CD4-positive, alpha-beta T cell (primary cell): ENCODE data around the gene SEL1L3. TPM values are rescaled to one million over a fixed set of nuclear protein-coding genes. Genes with fewer than 3 reads are reported as not detected.

Experiments used
- ATAC-seq: fragments of 200-7000 bp; cut with Tn5 transposase; one replicate; pipeline ENCODE4 v1.10.0; 2022; ENCODE audit warnings: mild to moderate bottlenecking; ENCODE audit not compliant: poor library complexity
- CTCF ChIA-PET: fragments of 350-600 bp; sonication (Branson Sonifier 250); formaldehyde crosslinking; loops from one replicate; lab custom pipeline; 2021; ENCODE audit warnings: antibody characterized with exemption, inconsistent platforms; lab: Charles Lee
- POLR2A ChIA-PET: fragments of 350-600 bp; sonication (Branson Sonifier 250); formaldehyde crosslinking; loops from one replicate; lab custom pipeline; 2021; ENCODE audit warnings: antibody characterized with exemption, inconsistent platforms; lab: Charles Lee
- DNase-seq, 14 experiments: peaks; one replicate each; pipeline ENCODE4 v3.0.0-alpha.2; 2013 to 2020; ENCODE audit warnings: mixed read lengths in 2 of 14
- H3K27ac ChIP-seq, 2 donors: one replicate each; pipeline versions ENCODE4 v1.5.1 to v1.7.0; 2013; ENCODE audit warnings: low read length in 2 of 2, low read depth in 1 of 2, mild to moderate bottlenecking in 1 of 2
- H3K27me3 ChIP-seq, 2 experiments: 1 replicate in 1 of 2; 2 replicates in 1 of 2; pipeline versions ENCODE4 v1.6.1 to v1.7.0; 2013; ENCODE audit warnings: low read length in 2 of 2, control low read depth in 1 of 2, mild to moderate bottlenecking in 1 of 2, moderate library complexity in 1 of 2; ENCODE audit not compliant: insufficient read depth in 2 of 2, control insufficient read depth in 1 of 2
- H3K36me3 ChIP-seq: one replicate; pipeline ENCODE4 v1.6.1; 2013; ENCODE audit warnings: low read length, control low read depth; ENCODE audit not compliant: insufficient read depth
- H3K4me1 ChIP-seq: one replicate; pipeline ENCODE4 v1.6.1; 2013; ENCODE audit warnings: low read length, control low read depth; ENCODE audit not compliant: insufficient read depth
- H3K4me3 ChIP-seq: one replicate; pipeline ENCODE4 v1.5.1; 2013; ENCODE audit warnings: mild to moderate bottlenecking, low read length, moderate library complexity
- H3K9me3 ChIP-seq, 2 experiments: 1 replicate in 1 of 2; 2 replicates in 1 of 2; pipeline versions ENCODE4 v1.6.1 to v1.7.0; 2013; ENCODE audit warnings: low read length in 2 of 2, mild to moderate bottlenecking in 2 of 2, control low read depth in 1 of 2, moderate library complexity in 1 of 2; ENCODE audit not compliant: control insufficient read depth in 1 of 2, insufficient read depth in 1 of 2
- H3K27ac Mint-ChIP-seq: one replicate; pipeline ENCODE4 v1.8.0; 2020; ENCODE audit warnings: mixed read lengths
- H3K27me3 Mint-ChIP-seq: one replicate; pipeline ENCODE4 v1.8.0; 2021; ENCODE audit warnings: mixed read lengths
- H3K36me3 Mint-ChIP-seq: one replicate; pipeline ENCODE4 v1.8.0; 2021; ENCODE audit warnings: low read depth, mixed read lengths
- H3K4me1 Mint-ChIP-seq: one replicate; pipeline ENCODE4 v1.8.0; 2021; ENCODE audit warnings: low read depth, mixed read lengths
- H3K4me3 Mint-ChIP-seq: one replicate; pipeline ENCODE4 v1.8.0; 2020; ENCODE audit warnings: mild to moderate bottlenecking, mixed read lengths
- H3K9me3 Mint-ChIP-seq: one replicate; pipeline ENCODE4 v1.8.0; 2020; ENCODE audit warnings: mixed read lengths
- intact Hi-C, 2 experiments: fragments of 100-400 bp; cut with DNase I in 1 of 2; cut with micrococcal nuclease in 1 of 2; formaldehyde crosslinking; loops; one replicate each; pipeline versions ENCODE4 v1.15.1 to v1.9.0; 2023 to 2025; cut with DNase I, micrococcal nuclease
- total RNA-seq, 174 experiments: library from RNA in 2 of 174; stranded (reverse) in 2 of 174; gene quantifications; one replicate each; pipeline ENCODE4 v1.2.3 and lab custom pipeline; 2021 to 2026
- TF ChIP-seq, protein P1 (sequence below): fragments of 200-600 bp; IDR thresholded peaks from one replicate; pipeline ENCODE4 v1.8.0; 2022; ENCODE audit warnings: antibody characterized with exemption, mild to moderate bottlenecking

SEL1L3 gene
- total RNA-seq, 2 experiments from 2014 or later, result 34.9 to 36.5 TPM

GRCh38 chr4:25861951-25862410, 807 bp downstream of the SEL1L3 start:
- Histone ChIP-seq H3K27me3 (no peaks in the 10 kb centered on the region), H3K9me3 (no peaks in the 10 kb centered on the region), H3K27ac (peak overlapping the region; percentile 55 to 94), H3K36me3 (no peaks in the 10 kb centered on the region), H3K4me3 (peak overlapping the region; percentile 76), H3K4me1 (peaks cover 49% of the 10 kb centered on the region)
- Mint-ChIP-seq H3K36me3 (peaks cover 5% of the 10 kb centered on the region), H3K27ac (peak overlapping the region; percentile 89), H3K4me1 (peaks cover 48% of the 10 kb centered on the region), H3K9me3 (no peaks in the 10 kb centered on the region), H3K4me3 (peak overlapping the region; percentile 95), H3K27me3 (no peaks in the 10 kb centered on the region)
- ChIA-PET POLR2A (interaction anchor here (0.6 to 5.6 kb wide), 4 partner anchors 8 to 52 kb away, joined by 3 to 62 read pairs (median 4); partner anchors contain the start of gene SMIM20), CTCF (interaction anchor here (0.7 kb wide), 1 partner anchor 30 kb away, joined by 3 read pairs; no protein-coding TSS in a partner anchor)
- peak; percentile 15 for ATAC-seq
- intact Hi-C loops, result loop anchor here in 1 of 2 experiments (2.0 kb wide), 1 partner anchor 51 kb away; no protein-coding TSS in a partner anchor
- TF ChIP-seq, protein P1, sequence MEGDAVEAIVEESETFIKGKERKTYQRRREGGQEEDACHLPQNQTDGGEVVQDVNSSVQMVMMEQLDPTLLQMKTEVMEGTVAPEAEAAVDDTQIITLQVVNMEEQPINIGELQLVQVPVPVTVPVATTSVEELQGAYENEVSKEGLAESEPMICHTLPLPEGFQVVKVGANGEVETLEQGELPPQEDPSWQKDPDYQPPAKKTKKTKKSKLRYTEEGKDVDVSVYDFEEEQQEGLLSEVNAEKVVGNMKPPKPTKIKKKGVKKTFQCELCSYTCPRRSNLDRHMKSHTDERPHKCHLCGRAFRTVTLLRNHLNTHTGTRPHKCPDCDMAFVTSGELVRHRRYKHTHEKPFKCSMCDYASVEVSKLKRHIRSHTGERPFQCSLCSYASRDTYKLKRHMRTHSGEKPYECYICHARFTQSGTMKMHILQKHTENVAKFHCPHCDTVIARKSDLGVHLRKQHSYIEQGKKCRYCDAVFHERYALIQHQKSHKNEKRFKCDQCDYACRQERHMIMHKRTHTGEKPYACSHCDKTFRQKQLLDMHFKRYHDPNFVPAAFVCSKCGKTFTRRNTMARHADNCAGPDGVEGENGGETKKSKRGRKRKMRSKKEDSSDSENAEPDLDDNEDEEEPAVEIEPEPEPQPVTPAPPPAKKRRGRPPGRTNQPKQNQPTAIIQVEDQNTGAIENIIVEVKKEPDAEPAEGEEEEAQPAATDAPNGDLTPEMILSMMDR, result no peak
- DNase-seq, result peak in 5 of 14 experiments; percentile 14 to 58 (median 48)

- POLR2A ChIA-PET, result interaction anchor here (0.9 to 5.6 kb wide), 3 partner anchors 8 to 52 kb away, joined by 3 to 62 read pairs (median 4); partner anchors contain the start of gene SMIM20
- peak overlapping the region; percentile 76 for H3K4me3 ChIP-seq
- H3K36me3 ChIP-seq, result no peaks in the 10 kb centered on the region
- H3K9me3 ChIP-seq, result no peaks in the 10 kb centered on the region
- Mint-ChIP-seq H3K9me3 (no peaks in the 10 kb centered on the region), H3K4me1 (peaks cover 51% of the 10 kb centered on the region), H3K27ac (peak overlapping the region; percentile 89), H3K27me3 (no peaks in the 10 kb centered on the region), H3K36me3 (peaks cover 5% of the 10 kb centered on the region), H3K4me3 (peak overlapping the region; percentile 95)
- H3K27ac ChIP-seq, result peak overlapping the region; percentile 55 to 94
- H3K27me3 ChIP-seq, result no peaks in the 10 kb centered on the region
- TF ChIP-seq, protein P1, result no peak
- DNase-seq (peak in 3 of 14 experiments; percentile 25 to 53 (median 31)), ATAC-seq (no peak)
- CTCF ChIA-PET, result no interaction called here
- peaks cover 49% of the 10 kb centered on the region for H3K4me1 ChIP-seq
- intact Hi-C loops, result no loop called here
These were observed 1.4 kb downstream of the SEL1L3 start for GRCh38 chr4:25861280-25861950.

DNA sequence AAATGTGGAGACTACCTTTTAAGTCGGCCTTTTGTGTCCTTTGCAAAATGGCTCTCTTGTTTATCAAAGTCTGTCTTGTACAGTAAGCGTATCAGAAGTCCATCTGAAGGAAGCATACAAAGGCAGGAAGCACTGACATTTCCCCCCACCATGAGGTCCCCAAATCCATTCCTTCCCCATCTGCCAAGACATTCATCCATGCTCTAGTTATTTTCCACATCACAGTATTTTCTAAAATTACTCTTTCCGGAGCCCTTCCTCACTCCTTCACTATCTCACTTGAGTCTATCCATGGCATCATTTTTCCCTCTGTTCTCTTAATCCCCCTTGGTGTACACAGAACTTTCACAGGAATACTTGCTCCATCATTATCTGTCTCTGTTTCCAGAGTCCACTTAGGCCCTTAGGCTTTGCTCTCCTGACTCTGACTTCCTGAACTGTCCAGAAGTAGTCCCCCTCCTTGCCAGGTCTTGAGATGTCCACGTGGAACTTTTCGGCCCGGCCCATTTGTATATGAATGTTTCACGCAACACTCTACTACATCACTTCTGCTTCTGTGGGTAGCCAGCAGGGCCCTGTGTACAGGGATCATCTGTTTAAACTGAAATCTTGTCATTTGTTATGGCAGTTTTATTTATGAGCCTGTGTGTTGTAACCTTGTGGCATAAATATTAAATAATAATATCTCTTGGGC, 2.1 kb downstream of the SEL1L3 start:
- no peaks in the 10 kb centered on the region for H3K9me3 Mint-ChIP-seq
- DNase-seq (peak in 3 of 14 experiments; percentile 43 to 53 (median 51)), ATAC-seq (no peak)
- TF ChIP-seq, protein P1, result no peak
- peak overlapping the region; percentile 89 for H3K27ac Mint-ChIP-seq
- H3K4me3 Mint-ChIP-seq, result peak overlapping the region; percentile 32
- CTCF ChIA-PET, result interaction anchor here (1.5 kb wide), 1 partner anchor 19 kb away, joined by 6 read pairs; no protein-coding TSS in a partner anchor
- H3K36me3 Mint-ChIP-seq, result peaks cover 5% of the 10 kb centered on the region
- intact Hi-C loops, result no loop called here
- H3K27me3 Mint-ChIP-seq, result no peaks in the 10 kb centered on the region
- H3K36me3 ChIP-seq, result no peaks in the 10 kb centered on the region
- peak overlapping the region; percentile 62 to 94 for H3K27ac ChIP-seq
- H3K4me3 ChIP-seq, result no peak overlapping the region
- POLR2A ChIA-PET, result interaction anchor here (0.6 to 5.6 kb wide), 5 partner anchors 9 to 458 kb away, joined by 3 to 62 read pairs (median 8); partner anchors contain the start of gene SMIM20
- no peaks in the 10 kb centered on the region for H3K27me3 ChIP-seq
- peaks cover 54% of the 10 kb centered on the region for H3K4me1 ChIP-seq
- peaks cover 57% of the 10 kb centered on the region for H3K4me1 Mint-ChIP-seq
- no peaks in the 10 kb centered on the region for H3K9me3 ChIP-seq
